Left lobe of liver (tissue), 2 donors: ENCODE results near the gene CES5A. TPM values are rescaled to one million over a fixed set of nuclear protein-coding genes. Genes with fewer than 3 reads are reported as not detected.
A peak's percentile ranks its signal among the peaks of the same experiment; 100 is the strongest.
"Not testable (repeated sequence)": the region's sequence is repeated elsewhere in the genome, so short reads cannot be mapped to it uniquely, and the experiment has no call there.

Experiments
- ATAC-seq: fragments of 200-7000 bp; cut with Tn5 transposase; one replicate; pipeline ENCODE4 v1.9.1; 2020; ENCODE audit warnings: mild to moderate bottlenecking, moderate library complexity
- DNase-seq: peaks from one replicate; pipeline ENCODE4 v3.0.0-alpha.2; 2020; ENCODE audit warnings: low spot score
- total RNA-seq: library from RNA; stranded (reverse); gene quantifications from one replicate; pipeline ENCODE4 v1.2.1, GENCODE V29; 2021
- donor health status: DM: no; HTN: no; CAD: no; lungs with moderate emphysema.
- donor health status: DM: no; HTN: yes; CAD: no.

The CES5A gene
- total RNA-seq, 1 donor from 2014 or later, result 4.4 TPM

GRCh38 chr16:55830658-55831294 lies 44.4 kb downstream of the CES5A start:
- no peak for DNase-seq
- ATAC-seq, result no peak

GRCh38 chr16:55829232-55829631 lies 45.9 kb downstream of the CES5A start:
- ATAC-seq, DNase-seq: not testable (repeated sequence)

GRCh38 chr16:55828680-55829079 lies 46.5 kb downstream of the CES5A start:
- no peak for ATAC-seq
- no peak for DNase-seq

GRCh38 chr16:55825115-55825728 lies 50.0 kb downstream of the CES5A start:
- DNase-seq (no peak), ATAC-seq (no peak)

- ATAC-seq, result peak; percentile 42
- no peak for DNase-seq
These were observed 50.6 kb downstream of the CES5A start for GRCh38 chr16:55824473-55825000.

- DNase-seq (no peak), ATAC-seq (no peak)
These were observed 52.8 kb downstream of the CES5A start for GRCh38 chr16:55822280-55822810.

GRCh38 chr16:55821210-55821609 lies 54.0 kb downstream of the CES5A start:
- ATAC-seq (no peak), DNase-seq (no peak)

- ATAC-seq, result no peak
- DNase-seq, result peak; percentile 39
These were observed 54.6 kb downstream of the CES5A start for GRCh38 chr16:55820615-55821014.

GRCh38 chr16:55817236-55817912 lies 57.8 kb downstream of the CES5A start:
- ATAC-seq, result peak; percentile 7
- DNase-seq, result peak; percentile 36

- ATAC-seq, result not testable (repeated sequence)
- peak; percentile 19 for DNase-seq
These were observed 59.0 kb downstream of the CES5A start for GRCh38 chr16:55816222-55816621.

GRCh38 chr16:55815320-55815719 lies 59.9 kb downstream of the CES5A start:
- ATAC-seq, result peak; percentile 3
- peak; percentile 46 for DNase-seq

- peak; percentile 0 for DNase-seq
- ATAC-seq, result not testable (repeated sequence)
These were observed 61.0 kb downstream of the CES5A start for GRCh38 chr16:55814174-55814573.

- peak; percentile 33 for DNase-seq
- not testable (repeated sequence) for ATAC-seq
These were observed 61.4 kb downstream of the CES5A start for GRCh38 chr16:55813730-55814129.

GRCh38 chr16:55812951-55813350 lies 62.2 kb downstream of the CES5A start:
- peak; percentile 2 for ATAC-seq
- DNase-seq, result no peak

GRCh38 chr16:55811811-55812210 lies 63.4 kb downstream of the CES5A start:
- DNase-seq, result peak; percentile 39

GRCh38 chr16:55810451-55810961 lies 64.7 kb downstream of the CES5A start:
- no peak for ATAC-seq
- DNase-seq, result peak; percentile 34

More at GRCh38 chr16:55811811-55812210, 63.4 kb downstream of the CES5A start:
- no peak for ATAC-seq

- DNase-seq, result peak; percentile 40
- no peak for ATAC-seq
These were observed 65.3 kb downstream of the CES5A start for GRCh38 chr16:55809851-55810250.

GRCh38 chr16:55809386-55809785 lies 65.8 kb downstream of the CES5A start:
- peak; percentile 45 for ATAC-seq
- peak; percentile 53 for DNase-seq

GRCh38 chr16:55808286-55808685 lies 66.9 kb downstream of the CES5A start:
- not testable (repeated sequence) for DNase-seq, ATAC-seq

- ATAC-seq, result peak; percentile 66
- not testable (repeated sequence) for DNase-seq
These were observed 70.1 kb downstream of the CES5A start for GRCh38 chr16:55805104-55805503.

- ATAC-seq, result peak; percentile 61
- not testable (repeated sequence) for DNase-seq
These were observed 71.5 kb downstream of the CES5A start for GRCh38 chr16:55803681-55804080.
